GM21390 (cell line): ENCODE results near the gene KIAA0319L.
"Not testable (repeated sequence)": the region's sequence is repeated elsewhere in the genome, so short reads cannot be mapped to it uniquely, and the experiment has no call there.

Experiments
- ATAC-seq: cut with Tn5 transposase; IDR thresholded peaks from one replicate; pipeline ENCODE4 v1.9.1; 2021; ENCODE audit not compliant: unreplicated experiment

The KIAA0319L gene

GRCh38 chr1:35499231-35499630 is 58.0 kb downstream of the KIAA0319L start:
- no peak for ATAC-seq

- no peak for ATAC-seq
Measured at GRCh38 chr1:35497571-35497970, 59.6 kb downstream of the KIAA0319L start.

GRCh38 chr1:35490250-35490649 is 67.0 kb downstream of the KIAA0319L start:
- ATAC-seq: no peak

GRCh38 chr1:35488336-35488735 is 68.9 kb downstream of the KIAA0319L start:
- ATAC-seq: no peak

- ATAC-seq: no peak
Measured at GRCh38 chr1:35486858-35487408, 70.3 kb downstream of the KIAA0319L start.

GRCh38 chr1:35481229-35481628 is 76.0 kb downstream of the KIAA0319L start:
- ATAC-seq: no peak

GRCh38 chr1:35477870-35478269 is 79.3 kb downstream of the KIAA0319L start:
- no peak for ATAC-seq

GRCh38 chr1:35475856-35476674 is 81.1 kb downstream of the KIAA0319L start:
- no peak for ATAC-seq

- no peak for ATAC-seq
Measured at GRCh38 chr1:35475356-35475755, 81.8 kb downstream of the KIAA0319L start.

- not testable (repeated sequence) for ATAC-seq
Measured at GRCh38 chr1:35473216-35473615, 84.0 kb downstream of the KIAA0319L start.

- ATAC-seq: no peak
Measured at GRCh38 chr1:35470977-35471613, 86.1 kb downstream of the KIAA0319L start.

GRCh38 chr1:35466120-35466519 is 91.1 kb downstream of the KIAA0319L start:
- no peak for ATAC-seq

- not testable (repeated sequence) for ATAC-seq
Measured at GRCh38 chr1:35463749-35464148, 93.5 kb downstream of the KIAA0319L start.

GRCh38 chr1:35463232-35463631 is 94.0 kb downstream of the KIAA0319L start:
- no peak for ATAC-seq

GRCh38 chr1:35461966-35462651 is 95.1 kb downstream of the KIAA0319L start:
- ATAC-seq: no peak

- ATAC-seq: no peak
Measured at GRCh38 chr1:35460796-35461195, 96.4 kb downstream of the KIAA0319L start.

GRCh38 chr1:35454616-35455015 is 102.6 kb downstream of the KIAA0319L start:
- no peak for ATAC-seq

- ATAC-seq: no peak
Measured at GRCh38 chr1:35454176-35454575, 103.0 kb downstream of the KIAA0319L start.

- no peak for ATAC-seq
Measured at GRCh38 chr1:35453031-35453430, 104.2 kb downstream of the KIAA0319L start.

GRCh38 chr1:35452106-35452774 is 105.0 kb downstream of the KIAA0319L start:
- ATAC-seq: no peak

GRCh38 chr1:35451125-35451528 is 106.1 kb downstream of the KIAA0319L start:
- no peak for ATAC-seq
